Glutamatergic neuron (in vitro differentiated cells): Measurements from ENCODE around the gene PPFIBP1. TPM values are rescaled to one million over a fixed set of nuclear protein-coding genes. Genes with fewer than 3 reads are reported as not detected.

Experiments used
- DNase-seq: peaks from one replicate; pipeline ENCODE4 v3.0.0; 2022
- H3K27ac Mint-ChIP-seq: one replicate; pipeline ENCODE4 v1.8.0; 2020; ENCODE audit warnings: mild to moderate bottlenecking, mixed read lengths, inconsistent platforms; ENCODE audit not compliant: unreplicated experiment
- H3K27me3 Mint-ChIP-seq: one replicate; pipeline ENCODE4 v1.8.0; 2020; ENCODE audit warnings: mild to moderate bottlenecking, moderate library complexity, mixed read lengths, inconsistent platforms; ENCODE audit not compliant: unreplicated experiment
- H3K36me3 Mint-ChIP-seq: one replicate; pipeline ENCODE4 v1.8.0; 2020; ENCODE audit warnings: mild to moderate bottlenecking, mixed read lengths, inconsistent platforms; ENCODE audit not compliant: unreplicated experiment
- H3K4me1 Mint-ChIP-seq: one replicate; pipeline ENCODE4 v1.8.0; 2020; ENCODE audit warnings: mild to moderate bottlenecking, low read depth, mixed read lengths, inconsistent platforms; ENCODE audit not compliant: unreplicated experiment
- H3K4me3 Mint-ChIP-seq: one replicate; pipeline ENCODE4 v1.8.0; 2020; ENCODE audit warnings: mild to moderate bottlenecking, mixed read lengths, inconsistent platforms; ENCODE audit not compliant: unreplicated experiment
- H3K9me3 Mint-ChIP-seq: one replicate; pipeline ENCODE4 v1.8.0; 2020; ENCODE audit warnings: mild to moderate bottlenecking, moderate library complexity, mixed read lengths, inconsistent platforms; ENCODE audit not compliant: unreplicated experiment
- total RNA-seq: library from RNA; stranded (reverse); fragmentation: NEBNext Ultra II Directional; extraction: Animal tissue kit (Norgen Biotek cat#: 25700); gene quantifications from one replicate; pipeline ENCODE4 v1.2.1, GENCODE V29; 2021; ENCODE audit not compliant: unreplicated experiment
- TF ChIP-seq, protein P1 (sequence below): fragments of 200-600 bp; sonication (generic); IDR thresholded peaks from one replicate; pipeline ENCODE4 v1.5.0; 2021; ENCODE audit not compliant: partially characterized antibody, unreplicated experiment

Gene PPFIBP1
- total RNA-seq, 1 donor from 2014 or later, result 43.0 TPM

DNA sequence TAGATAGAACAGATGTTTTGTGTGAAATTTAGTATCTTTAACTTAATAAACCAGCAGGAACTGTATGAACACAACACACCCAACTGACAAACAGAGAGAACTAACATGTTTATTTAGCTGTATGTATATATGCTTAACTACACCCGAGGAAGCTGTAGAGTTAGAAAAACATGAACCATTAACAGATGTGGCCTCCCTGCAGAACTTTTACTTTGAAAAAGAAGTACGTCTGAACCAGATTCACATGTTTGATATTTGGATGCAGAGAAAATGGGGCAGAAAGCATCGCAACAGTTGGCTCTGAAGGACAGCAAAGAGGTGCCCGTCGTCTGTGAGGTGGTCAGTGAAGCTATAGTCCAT, 172.3 kb downstream of the PPFIBP1 start, which contains the start of gene REP15:
REP15 (plus strand) TSS at position 155 of the 360 bp plus-strand sequence; CDS start at position 271, 116 bp downstream.
- H3K36me3 Mint-ChIP-seq, result no peaks in the 10 kb centered on the region
- H3K4me3 Mint-ChIP-seq, result no peak within 1 kb of the TSS
- no peak for DNase-seq
- peaks cover 3% of the 10 kb centered on the region for H3K27me3 Mint-ChIP-seq
- peaks cover 5% of the 10 kb centered on the region for H3K9me3 Mint-ChIP-seq
- TF ChIP-seq, protein P1, sequence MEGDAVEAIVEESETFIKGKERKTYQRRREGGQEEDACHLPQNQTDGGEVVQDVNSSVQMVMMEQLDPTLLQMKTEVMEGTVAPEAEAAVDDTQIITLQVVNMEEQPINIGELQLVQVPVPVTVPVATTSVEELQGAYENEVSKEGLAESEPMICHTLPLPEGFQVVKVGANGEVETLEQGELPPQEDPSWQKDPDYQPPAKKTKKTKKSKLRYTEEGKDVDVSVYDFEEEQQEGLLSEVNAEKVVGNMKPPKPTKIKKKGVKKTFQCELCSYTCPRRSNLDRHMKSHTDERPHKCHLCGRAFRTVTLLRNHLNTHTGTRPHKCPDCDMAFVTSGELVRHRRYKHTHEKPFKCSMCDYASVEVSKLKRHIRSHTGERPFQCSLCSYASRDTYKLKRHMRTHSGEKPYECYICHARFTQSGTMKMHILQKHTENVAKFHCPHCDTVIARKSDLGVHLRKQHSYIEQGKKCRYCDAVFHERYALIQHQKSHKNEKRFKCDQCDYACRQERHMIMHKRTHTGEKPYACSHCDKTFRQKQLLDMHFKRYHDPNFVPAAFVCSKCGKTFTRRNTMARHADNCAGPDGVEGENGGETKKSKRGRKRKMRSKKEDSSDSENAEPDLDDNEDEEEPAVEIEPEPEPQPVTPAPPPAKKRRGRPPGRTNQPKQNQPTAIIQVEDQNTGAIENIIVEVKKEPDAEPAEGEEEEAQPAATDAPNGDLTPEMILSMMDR, result no peak
- H3K4me1 Mint-ChIP-seq, result peaks cover 7% of the 10 kb centered on the region
- no peak within 1 kb of the TSS for H3K27ac Mint-ChIP-seq

DNA sequence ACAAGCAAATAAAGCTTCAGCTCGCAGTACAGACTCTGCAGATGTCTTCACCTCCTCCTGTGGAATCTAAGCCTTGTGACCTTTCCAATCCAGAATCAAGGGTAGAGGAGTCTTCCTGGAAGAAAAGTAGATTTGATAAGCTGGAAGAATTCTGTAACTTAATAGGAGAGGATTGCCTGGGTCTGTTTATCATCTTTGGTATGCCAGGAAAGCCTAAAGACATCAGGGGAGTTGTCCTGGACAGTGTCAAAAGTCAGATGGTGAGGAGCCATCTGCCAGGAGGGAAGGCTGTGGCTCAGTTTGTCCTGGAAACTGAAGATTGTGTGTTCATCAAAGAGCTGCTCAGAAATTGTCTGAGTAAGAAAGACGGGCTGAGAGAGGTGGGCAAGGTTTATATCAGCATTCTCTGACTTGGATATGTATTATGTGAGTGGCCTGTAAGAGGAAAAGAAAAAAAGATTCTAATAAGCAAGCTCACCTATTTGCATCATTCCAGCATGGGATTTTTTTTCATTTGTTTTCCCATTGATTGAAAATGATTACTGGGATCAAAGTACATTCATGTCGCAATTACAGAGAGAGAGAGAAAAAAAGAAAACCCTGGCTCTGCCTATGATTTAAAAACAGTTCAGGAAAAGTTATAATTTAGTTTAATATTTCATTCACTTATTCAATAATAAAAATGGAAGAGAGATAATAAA, 173.0 kb downstream of the PPFIBP1 start:
- H3K27me3 Mint-ChIP-seq, result peaks cover 7% of the 10 kb centered on the region

DNA sequence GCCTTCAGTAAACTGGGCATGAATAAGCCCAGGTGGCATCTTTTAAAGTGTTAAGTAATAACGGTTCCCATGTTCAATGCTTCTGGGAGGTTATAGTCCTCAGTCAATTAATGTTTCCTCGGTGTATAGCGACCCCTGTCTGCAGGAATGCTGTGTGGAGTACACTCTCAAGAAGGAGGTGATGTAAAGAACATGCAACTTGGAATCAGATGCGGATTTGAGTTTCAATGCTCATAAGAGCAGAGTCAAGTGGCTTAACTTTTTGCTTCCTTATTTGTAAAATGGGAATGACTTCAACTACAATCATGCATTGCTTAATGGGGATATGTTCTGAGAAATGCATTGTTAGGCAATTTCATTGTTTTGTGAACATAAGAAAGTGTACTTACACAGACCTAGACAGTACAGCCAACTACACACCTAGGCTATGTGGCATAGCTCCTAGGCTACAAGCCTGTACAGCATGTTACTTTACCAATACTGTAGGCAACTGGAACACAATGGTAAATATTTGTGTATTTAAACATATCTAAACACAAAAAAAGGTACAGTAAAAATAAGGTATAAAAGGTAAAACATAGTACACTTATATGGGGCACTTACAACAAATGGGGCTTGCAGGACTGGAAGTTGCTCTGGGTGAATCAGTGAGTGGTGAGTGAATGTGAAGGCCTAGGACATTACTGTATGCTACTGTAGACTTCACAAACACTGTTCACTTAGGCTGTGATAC, 179.9 kb downstream of the PPFIBP1 start:
- peak; percentile 78 for DNase-seq
- H3K4me3 Mint-ChIP-seq, result no peak overlapping the region
- H3K9me3 Mint-ChIP-seq, result peaks cover 2% of the 10 kb centered on the region
- H3K4me1 Mint-ChIP-seq, result no peaks in the 10 kb centered on the region
- peaks cover 5% of the 10 kb centered on the region for H3K27me3 Mint-ChIP-seq
- TF ChIP-seq, protein P1, result peak; percentile 83
- H3K36me3 Mint-ChIP-seq, result no peaks in the 10 kb centered on the region
- H3K27ac Mint-ChIP-seq, result no peak overlapping the region

More for the DNA sequence above, 173.0 kb downstream of the PPFIBP1 start:
- no peak overlapping the region for H3K27ac Mint-ChIP-seq
- H3K4me3 Mint-ChIP-seq, result no peak overlapping the region
- no peaks in the 10 kb centered on the region for H3K36me3 Mint-ChIP-seq
- TF ChIP-seq, protein P1, result no peak
- H3K9me3 Mint-ChIP-seq, result peaks cover 5% of the 10 kb centered on the region
- peaks cover 7% of the 10 kb centered on the region for H3K4me1 Mint-ChIP-seq
- DNase-seq, result no peak

DNA sequence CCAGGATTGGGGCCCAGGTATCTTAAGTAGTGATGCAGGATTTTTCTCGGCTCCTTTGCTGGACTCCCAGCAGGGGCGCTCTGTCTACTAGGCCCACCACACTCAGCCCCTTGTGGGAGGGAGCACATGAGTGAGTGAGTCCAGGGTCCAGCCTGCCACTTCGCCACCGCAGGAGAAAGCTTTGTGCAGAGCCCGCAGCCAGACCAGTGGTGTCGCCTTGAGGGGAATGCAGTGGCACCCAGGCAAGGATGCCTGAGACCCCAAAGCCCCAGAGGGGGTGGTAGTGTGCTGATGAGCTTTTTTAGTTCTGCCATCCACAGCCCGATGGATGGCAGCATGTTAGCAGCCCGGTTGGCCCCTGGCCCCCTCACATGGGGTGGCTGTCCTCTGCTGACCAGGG, 181.3 kb downstream of the PPFIBP1 start:
- Mint-ChIP-seq H3K27ac (no peak overlapping the region), H3K36me3 (no peaks in the 10 kb centered on the region), H3K9me3 (peaks cover 2% of the 10 kb centered on the region), H3K4me1 (peaks cover under 1% of the 10 kb centered on the region), H3K27me3 (peaks cover 5% of the 10 kb centered on the region), H3K4me3 (no peak overlapping the region)
- TF ChIP-seq, protein P1, result no peak
- DNase-seq, result peak; percentile 20

DNA sequence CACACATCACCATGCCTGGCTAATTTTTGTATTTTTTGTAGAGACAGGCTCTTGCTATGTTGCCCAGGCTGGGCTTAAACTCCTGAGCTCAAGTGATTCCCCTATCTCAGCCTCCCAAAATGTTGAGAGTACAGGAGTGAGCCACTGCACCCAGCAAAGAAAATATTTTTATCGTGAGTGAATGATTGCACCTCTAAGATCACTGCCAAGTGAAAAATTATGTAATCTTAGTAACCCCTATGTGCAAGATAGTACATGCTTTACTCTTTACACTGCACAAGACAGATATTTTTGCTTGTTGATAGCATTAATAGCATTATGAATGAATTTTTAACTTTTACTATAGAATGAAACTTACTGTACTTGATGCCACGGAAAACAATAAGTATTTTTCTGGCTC, 183.2 kb downstream of the PPFIBP1 start:
- H3K27me3 Mint-ChIP-seq, result peaks cover 3% of the 10 kb centered on the region

More for the DNA sequence above, 183.2 kb downstream of the PPFIBP1 start:
- Mint-ChIP-seq H3K4me1 (peaks cover 7% of the 10 kb centered on the region), H3K36me3 (no peaks in the 10 kb centered on the region), H3K4me3 (no peak overlapping the region), H3K27ac (no peak overlapping the region), H3K9me3 (peaks cover 2% of the 10 kb centered on the region)
- TF ChIP-seq, protein P1, result no peak
- no peak for DNase-seq
